H9 (cell line): ENCODE data around the gene SDK1. TPM values are rescaled to one million over a fixed set of nuclear protein-coding genes. Genes with fewer than 3 reads are reported as not detected.

ENCODE experiments used
- DNase-seq: peaks from one replicate; pipeline ENCODE4 v3.0.0-alpha.2; 2017
- H2AFZ ChIP-seq: one replicate; pipeline ENCODE4 v1.6.1; 2013; ENCODE audit warnings: mild to moderate bottlenecking, low read length, control low read depth, moderate library complexity
- H2AK5ac ChIP-seq: 2 replicates; pipeline ENCODE4 v1.6.1; 2013; ENCODE audit warnings: low read length, control low read depth, mixed read lengths; ENCODE audit not compliant: insufficient read length
- H2BK120ac ChIP-seq: one replicate; pipeline ENCODE4 v1.6.1; 2013; ENCODE audit warnings: low read depth, mild to moderate bottlenecking, low read length, control low read depth, inconsistent platforms; ENCODE audit not compliant: poor library complexity, severe bottlenecking
- H2BK12ac ChIP-seq: 2 replicates; pipeline ENCODE4 v1.6.1; 2013; ENCODE audit warnings: low read length, control low read depth, mixed read lengths, low read depth; ENCODE audit not compliant: insufficient read length
- H2BK15ac ChIP-seq: 2 replicates; pipeline ENCODE4 v1.6.1; 2013; ENCODE audit warnings: low read depth, low read length, control low read depth
- H2BK20ac ChIP-seq: one replicate; pipeline ENCODE4 v1.6.1; 2013; ENCODE audit warnings: low read depth, mild to moderate bottlenecking, low read length, control low read depth, inconsistent platforms; ENCODE audit not compliant: poor library complexity, severe bottlenecking
- H2BK5ac ChIP-seq: 2 replicates; pipeline ENCODE4 v1.6.1; 2013; ENCODE audit warnings: low read length, control low read depth, mixed read lengths; ENCODE audit not compliant: insufficient read length
- H3K14ac ChIP-seq: 2 replicates; pipeline ENCODE4 v1.6.1; 2013; ENCODE audit warnings: low read length, control low read depth; ENCODE audit not compliant: insufficient read depth
- H3K18ac ChIP-seq: 2 replicates; pipeline ENCODE4 v1.6.1; 2013; ENCODE audit warnings: low read depth, mild to moderate bottlenecking, mixed read lengths, low read length, control low read depth; ENCODE audit not compliant: insufficient read length
- H3K23ac ChIP-seq: 2 replicates; pipeline ENCODE4 v1.6.1; 2013; ENCODE audit warnings: low read length, control low read depth, mixed read lengths, low read depth; ENCODE audit not compliant: insufficient read length
- H3K23me2 ChIP-seq: 2 replicates; pipeline ENCODE4 v1.6.1; 2013; ENCODE audit warnings: low read depth, mild to moderate bottlenecking, mixed read lengths, low read length, control low read depth; ENCODE audit not compliant: insufficient read length, poor library complexity, severe bottlenecking
- H3K27ac ChIP-seq: 2 replicates; pipeline ENCODE4 v1.5.1; 2013; ENCODE audit warnings: low read length, control low read depth, mixed read lengths, low read depth; ENCODE audit not compliant: insufficient read length
- H3K27me3 ChIP-seq: 2 replicates; pipeline ENCODE4 v1.6.1; 2013; ENCODE audit warnings: low read length, control low read depth, inconsistent platforms; ENCODE audit not compliant: insufficient read depth
- H3K4ac ChIP-seq: 2 replicates; pipeline ENCODE4 v1.6.1; 2013; ENCODE audit warnings: low read depth, mild to moderate bottlenecking, control low read depth, inconsistent platforms, low read length, moderate library complexity
- H3K4me1 ChIP-seq: 2 replicates; pipeline ENCODE4 v1.6.1; 2013; ENCODE audit warnings: low read length, control low read depth, inconsistent platforms; ENCODE audit not compliant: insufficient read depth
- H3K4me2 ChIP-seq: 2 replicates; pipeline ENCODE4 v1.6.1; 2013; ENCODE audit warnings: low read length, control low read depth, mixed read lengths; ENCODE audit not compliant: insufficient read length, insufficient read depth
- H3K56ac ChIP-seq: 2 replicates; pipeline ENCODE4 v1.6.1; 2013; ENCODE audit warnings: low read depth, mild to moderate bottlenecking, mixed read lengths, low read length, control low read depth; ENCODE audit not compliant: insufficient read length
- H3K79me1 ChIP-seq: 2 replicates; pipeline ENCODE4 v1.6.1; 2013; ENCODE audit warnings: low read depth, mild to moderate bottlenecking, moderate library complexity, low read length, control low read depth, inconsistent platforms; ENCODE audit not compliant: insufficient read depth, poor library complexity, severe bottlenecking
- H3K79me2 ChIP-seq: 2 replicates; pipeline ENCODE4 v1.6.1; 2013; ENCODE audit warnings: low read length, control low read depth, inconsistent platforms; ENCODE audit not compliant: insufficient read depth
- H3K9ac ChIP-seq: 2 replicates; pipeline ENCODE4 v1.6.1; 2013; ENCODE audit warnings: low read length, control low read depth, mixed read lengths; ENCODE audit not compliant: insufficient read length; ENCODE audit errors: extremely low read depth
- H3K9me3 ChIP-seq: one replicate; pipeline ENCODE4 v1.6.1; 2013; ENCODE audit warnings: low read depth, low read length, inconsistent platforms; ENCODE audit not compliant: control insufficient read depth
- H3T11ph ChIP-seq: one replicate; pipeline ENCODE4 v1.6.1; 2013; ENCODE audit warnings: mild to moderate bottlenecking, low read length, control low read depth, inconsistent platforms
- H4K20me1 ChIP-seq: one replicate; pipeline ENCODE4 v1.6.1; 2013; ENCODE audit not compliant: control insufficient read depth, insufficient read length, insufficient read depth
- H4K5ac ChIP-seq: 2 replicates; pipeline ENCODE4 v1.6.1; 2013; ENCODE audit warnings: low read depth, mild to moderate bottlenecking, mixed read lengths, low read length, control low read depth; ENCODE audit not compliant: insufficient read length
- H4K8ac ChIP-seq: replicated peaks from 2 replicates; pipeline ENCODE4 v1.6.1; 2013; ENCODE audit warnings: low read length, control low read depth, mixed read lengths, low read depth; ENCODE audit not compliant: insufficient read length
- H4K91ac ChIP-seq: 2 replicates; pipeline ENCODE4 v1.6.1; 2013; ENCODE audit warnings: low read depth, mild to moderate bottlenecking, moderate library complexity, mixed read lengths, low read length, control low read depth; ENCODE audit not compliant: insufficient read length
- H3K27ac Mint-ChIP-seq, 3 experiments: 2 replicates in 2 of 3; 3 replicates in 1 of 3; pipeline ENCODE4 v1.8.0; 2020 to 2021; ENCODE audit warnings: mixed read lengths in 3 of 3, mild to moderate bottlenecking in 1 of 3, moderate library complexity in 1 of 3
- H3K27me3 Mint-ChIP-seq: 2 replicates; pipeline ENCODE4 v1.8.0; 2021; ENCODE audit warnings: low read depth, mild to moderate bottlenecking, moderate library complexity, mixed read lengths
- H3K36me3 Mint-ChIP-seq, 3 experiments: 2 replicates in 2 of 3; 3 replicates in 1 of 3; pipeline ENCODE4 v1.8.0; 2020 to 2021; ENCODE audit warnings: low read depth in 3 of 3, mixed read lengths in 3 of 3; ENCODE audit not compliant: insufficient read depth in 1 of 3
- H3K4me1 Mint-ChIP-seq, 2 experiments: 2 replicates each; pipeline ENCODE4 v1.8.0; 2020; ENCODE audit warnings: mixed read lengths in 2 of 2
- H3K4me3 Mint-ChIP-seq, 2 experiments: 2 replicates in 1 of 2; 3 replicates in 1 of 2; pipeline ENCODE4 v1.8.0; 2020 to 2021; ENCODE audit warnings: mild to moderate bottlenecking in 2 of 2, mixed read lengths in 2 of 2, moderate library complexity in 1 of 2
- H3K9me3 Mint-ChIP-seq, 2 experiments: 2 replicates in 1 of 2; 3 replicates in 1 of 2; pipeline ENCODE4 v1.8.0; 2020; ENCODE audit warnings: mild to moderate bottlenecking in 2 of 2, mixed read lengths in 2 of 2, moderate library complexity in 1 of 2
- CTCF ChIP-seq: fragments of 200-600 bp; sonication (generic); conservative IDR thresholded peaks from 3 replicates; pipeline ENCODE4 v1.8.0; 2021; ENCODE audit warnings: antibody characterized with exemption, mild to moderate bottlenecking
- WGBS: extraction: QIAGEN DNeasy Blood & Tissue Kit; methylation state at CpG from one replicate; pipeline ENCODE4 v1.1.7; 2013; ENCODE audit warnings: missing lambda C conversion rate, low lambda C conversion rate, mixed read lengths; ENCODE audit not compliant: insufficient read length; ENCODE audit errors: extremely low coverage; 5-methylcytosine and 5-hydroxymethylcytosine counted together
- total RNA-seq: library from RNA; stranded (reverse); gene quantifications from 2 replicates; pipeline ENCODE4 v1.2.1, GENCODE V29; 2021

The SDK1 gene
- total RNA-seq, 1 experiment from 2014 or later: 8.7 TPM

- Histone ChIP-seq H3K79me2 (no peaks in the 10 kb centered on the region), H3K18ac (peak overlapping the region; percentile 17), H2AK5ac (no peak overlapping the region), H2BK20ac (no peak overlapping the region), H3K9me3 (no peaks in the 10 kb centered on the region), H3K4ac (no peak overlapping the region), H4K91ac (no peak overlapping the region), H3K23me2 (peaks cover 13% of the 10 kb centered on the region), H3K23ac (no peak overlapping the region), H2BK120ac (no peak overlapping the region), H2AFZ (no peak overlapping the region), H2BK5ac (no peak overlapping the region), H2BK15ac (no peak overlapping the region; the same call in 1 of the 2 replicates), H3T11ph (no peak overlapping the region), H3K27ac (no peak overlapping the region), H3K56ac (no peak overlapping the region), H3K4me2 (peak overlapping the region; percentile 74), H4K8ac (no peak overlapping the region), H4K20me1 (no peaks in the 10 kb centered on the region), H3K79me1 (no peaks in the 10 kb centered on the region), H3K9ac (peak overlapping the region; percentile 51), H3K27me3 (no peaks in the 10 kb centered on the region), H3K4me1 (peaks cover 6% of the 10 kb centered on the region; the same call in 1 of the 2 replicates), H3K14ac (peak overlapping the region; percentile 90; the same call in 1 of the 2 replicates), H2BK12ac (peak overlapping the region; percentile 45), H4K5ac (no peak overlapping the region)
- peaks cover 32% of the 10 kb centered on the region for H3K27me3 Mint-ChIP-seq
- no peak for TF ChIP-seq CTCF
- peaks cover 27 to 34% of the 10 kb centered on the region in 2 experiments for H3K4me1 Mint-ChIP-seq
- H3K4me3 Mint-ChIP-seq: peak overlapping the region; percentile 57 to 74
- H3K9me3 Mint-ChIP-seq: no peaks in the 10 kb centered on the region
- H3K27ac Mint-ChIP-seq: peak overlapping the region in 1 of 3 experiments; percentile 40; a peak in 1 of 7 replicates
- peak; percentile 54 for DNase-seq
- H3K36me3 Mint-ChIP-seq: no peaks in the 10 kb centered on the region; a peak in 1 of 7 replicates
- WGBS: no CpG with 5 or more reads among the region's 20 CpGs
Measured at GRCh38 chr7:3300221-3300650, 816 bp upstream of the SDK1 start.
